ENCODE results near the gene PRRG3. TPM values are rescaled to one million over a fixed set of nuclear protein-coding genes. Genes with fewer than 3 reads are reported as not detected.

PRRG3 gene
- total RNA-seq, 5 donors from 2014 or later (not counting 1 experiment from before 2014, with no cell fraction given): not detected

DNA sequence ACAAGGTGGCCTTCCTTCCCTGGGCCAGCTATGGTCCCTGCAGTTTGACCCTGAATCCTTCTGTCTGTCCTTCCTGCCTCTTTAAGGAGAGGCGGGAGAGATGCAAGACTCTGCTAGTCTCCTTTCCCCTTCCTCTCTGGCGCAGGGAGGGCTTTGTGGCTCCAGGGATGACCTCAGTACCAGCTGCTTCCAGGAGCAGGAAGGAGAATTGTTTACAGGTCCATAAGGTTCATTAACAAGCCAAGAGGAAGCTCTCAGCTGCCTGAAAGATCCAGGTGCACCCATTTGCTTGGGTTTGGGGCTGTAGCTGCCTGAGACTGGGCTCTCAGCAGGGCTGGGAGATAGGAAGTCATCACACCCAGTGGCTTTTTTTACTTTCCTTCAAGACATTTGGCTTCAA, 16.5 kb downstream of the PRRG3 start:
- H3K36me3 Mint-ChIP-seq: no peaks in the 10 kb centered on the region
- Histone ChIP-seq H3K9me3 (no peaks in the 10 kb centered on the region), H3K27me3 (replicated peaks in 1 of 2; ENCODE audit: control insufficient read depth in 2 of 2, extremely low read depth in 1 of 2, insufficient read depth in 2 of 2, low read length in 1 of 2) (peaks cover 0 to 2% of the 10 kb centered on the region in 2 experiments), H3K27ac (ENCODE audit: low read length) (no peak overlapping the region), H3K4me3 (ENCODE audit: control insufficient read depth in 1 of 2, extremely low read depth in 1 of 2, low read length in 1 of 2) (no peak overlapping the region), H3K36me3 (ENCODE audit: control insufficient read depth in 2 of 2, extremely low read depth in 1 of 2, insufficient read depth in 1 of 2, low read length in 1 of 2) (no peaks in the 10 kb centered on the region), H3K4me1 (ENCODE audit: control insufficient read depth in 1 of 2, extremely low read depth in 1 of 2, insufficient read depth in 2 of 2, low read length in 2 of 2) (no peaks in the 10 kb centered on the region)
- CTCF ChIA-PET: no interaction called here
- H3K9me3 Mint-ChIP-seq: no peaks in the 10 kb centered on the region
- H3K27me3 Mint-ChIP-seq: peaks cover 0 to 26% of the 10 kb centered on the region in 2 donors
- H3K27ac Mint-ChIP-seq: no peak overlapping the region
- no peak overlapping the region for H3K4me3 Mint-ChIP-seq
- no CpG with 5 or more reads among the region's 2 CpGs for WGBS (ENCODE audit: insufficient coverage)
- H3K4me1 Mint-ChIP-seq: no peaks in the 10 kb centered on the region
- DNase-seq (no peak), ATAC-seq (replicated peaks in 1 of 4) (no peak)
- POLR2A ChIA-PET: no interaction called here

DNA sequence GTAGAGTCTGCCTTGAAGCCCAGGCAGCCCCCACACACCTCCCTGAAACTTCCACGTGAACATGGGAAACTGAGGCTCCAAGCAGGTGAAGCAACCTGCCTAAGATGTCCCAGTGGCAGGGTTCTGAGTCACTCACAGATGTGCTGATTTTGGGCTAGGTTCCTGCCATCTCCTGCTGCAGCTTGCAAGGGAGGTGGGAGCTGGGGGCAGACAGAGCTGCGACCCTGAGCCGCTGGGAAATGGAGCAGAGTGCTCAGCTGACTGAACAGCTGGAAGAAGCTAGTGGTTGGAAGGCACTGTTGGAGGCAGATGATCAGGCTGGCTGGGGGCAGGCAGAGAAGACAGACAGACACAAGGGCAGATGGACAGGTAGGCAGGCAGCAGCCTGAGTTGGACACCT, 17.0 kb downstream of the PRRG3 start:
- no peaks in the 10 kb centered on the region for H3K4me1 Mint-ChIP-seq
- DNase-seq (no peak), ATAC-seq (replicated peaks in 1 of 4) (no peak)
- ChIA-PET POLR2A (no interaction called here), CTCF (no interaction called here)
- H3K4me3 ChIP-seq (ENCODE audit: control insufficient read depth in 1 of 2, extremely low read depth in 1 of 2, low read length in 1 of 2): no peak overlapping the region
- H3K27ac Mint-ChIP-seq: no peak overlapping the region
- H3K36me3 ChIP-seq (ENCODE audit: control insufficient read depth in 2 of 2, extremely low read depth in 1 of 2, insufficient read depth in 1 of 2, low read length in 1 of 2): no peaks in the 10 kb centered on the region
- H3K36me3 Mint-ChIP-seq: no peaks in the 10 kb centered on the region
- H3K27me3 ChIP-seq (replicated peaks in 1 of 2; ENCODE audit: control insufficient read depth in 2 of 2, extremely low read depth in 1 of 2, insufficient read depth in 2 of 2, low read length in 1 of 2): peaks cover 0 to 2% of the 10 kb centered on the region in 2 experiments
- no peaks in the 10 kb centered on the region for H3K9me3 Mint-ChIP-seq
- WGBS (ENCODE audit: insufficient coverage): 77% methylated on average over 3 of the region's 3 CpGs
- peaks cover 0 to 26% of the 10 kb centered on the region in 2 donors for H3K27me3 Mint-ChIP-seq
- H3K9me3 ChIP-seq: no peaks in the 10 kb centered on the region
- H3K27ac ChIP-seq (ENCODE audit: low read length): no peak overlapping the region
- H3K4me3 Mint-ChIP-seq: no peak overlapping the region
- no peaks in the 10 kb centered on the region for H3K4me1 ChIP-seq (ENCODE audit: control insufficient read depth in 1 of 2, extremely low read depth in 1 of 2, insufficient read depth in 2 of 2, low read length in 2 of 2)

DNA sequence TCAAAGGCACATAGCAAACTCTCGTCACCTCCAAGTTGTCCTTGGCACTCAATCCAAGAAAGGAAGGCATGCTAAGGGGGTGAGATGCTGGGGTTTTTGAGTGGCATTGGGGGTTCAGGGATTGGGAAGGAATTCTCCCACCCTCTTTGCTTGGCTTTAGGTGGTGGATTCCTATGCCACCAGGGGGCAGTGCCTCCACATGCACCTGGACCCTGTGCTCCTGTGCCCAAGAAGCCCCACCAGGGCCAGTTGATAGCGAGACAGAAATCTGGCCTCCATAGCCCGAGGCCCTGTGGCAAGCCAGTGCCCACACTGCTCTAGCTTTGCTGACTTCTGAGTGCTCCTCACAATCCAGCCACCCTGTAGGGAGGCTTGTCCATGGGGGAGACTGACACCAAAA, 18.6 kb downstream of the PRRG3 start:
- no peaks in the 10 kb centered on the region for H3K9me3 ChIP-seq
- H3K9me3 Mint-ChIP-seq: no peaks in the 10 kb centered on the region
- ChIA-PET POLR2A (no interaction called here), CTCF (no interaction called here)
- peaks cover 0 to 25% of the 10 kb centered on the region in 2 donors for H3K27me3 Mint-ChIP-seq
- H3K36me3 ChIP-seq (ENCODE audit: control insufficient read depth in 2 of 2, extremely low read depth in 1 of 2, insufficient read depth in 1 of 2, low read length in 1 of 2): no peaks in the 10 kb centered on the region
- peak in 1 of 35 experiments; percentile 0 for DNase-seq
- no peaks in the 10 kb centered on the region for H3K36me3 Mint-ChIP-seq
- no peak overlapping the region for H3K27ac Mint-ChIP-seq
- no peaks in the 10 kb centered on the region for H3K4me1 Mint-ChIP-seq
- H3K4me3 ChIP-seq (ENCODE audit: control insufficient read depth in 1 of 2, extremely low read depth in 1 of 2, low read length in 1 of 2): no peak overlapping the region
- no CpG with 5 or more reads among the region's 3 CpGs for WGBS (ENCODE audit: insufficient coverage)
- no peaks in the 10 kb centered on the region for H3K4me1 ChIP-seq (ENCODE audit: control insufficient read depth in 1 of 2, extremely low read depth in 1 of 2, insufficient read depth in 2 of 2, low read length in 2 of 2)
- no peak for ATAC-seq (replicated peaks in 1 of 4)
- no peak overlapping the region for H3K27ac ChIP-seq (ENCODE audit: low read length)
- no peak overlapping the region for H3K4me3 Mint-ChIP-seq
- H3K27me3 ChIP-seq (replicated peaks in 1 of 2; ENCODE audit: control insufficient read depth in 2 of 2, extremely low read depth in 1 of 2, insufficient read depth in 2 of 2, low read length in 1 of 2): peaks cover 0 to 2% of the 10 kb centered on the region in 2 experiments

DNA sequence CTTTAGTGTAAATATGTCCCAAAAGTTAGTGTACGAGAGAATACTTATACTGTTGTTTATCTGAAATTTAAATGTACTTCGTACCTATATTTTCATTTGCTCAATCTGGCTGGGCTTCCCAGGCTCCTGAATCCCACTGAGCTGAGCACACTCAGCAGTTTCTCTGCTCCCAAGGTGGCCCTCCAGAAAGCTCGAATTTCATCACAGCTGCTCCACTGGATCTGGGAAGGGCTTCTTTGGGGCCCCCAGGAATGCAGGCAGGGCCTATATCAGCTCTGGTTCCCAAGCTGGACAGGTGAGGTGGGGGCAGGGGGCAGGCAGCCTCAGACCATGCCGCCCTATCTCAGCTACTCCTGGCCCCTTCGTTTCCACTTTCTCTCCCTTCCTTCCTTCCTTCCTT, 19.1 kb downstream of the PRRG3 start:
- ATAC-seq (replicated peaks in 1 of 4): no peak
- H3K36me3 ChIP-seq (ENCODE audit: control insufficient read depth in 2 of 2, extremely low read depth in 1 of 2, insufficient read depth in 1 of 2, low read length in 1 of 2): no peaks in the 10 kb centered on the region
- ChIA-PET POLR2A (no interaction called here), CTCF (no interaction called here)
- no peak for DNase-seq
- Mint-ChIP-seq H3K4me1 (no peaks in the 10 kb centered on the region), H3K9me3 (no peaks in the 10 kb centered on the region), H3K27me3 (peaks cover 0 to 25% of the 10 kb centered on the region in 2 donors), H3K27ac (no peak overlapping the region), H3K36me3 (no peaks in the 10 kb centered on the region), H3K4me3 (no peak overlapping the region)
- WGBS (ENCODE audit: insufficient coverage): no CpG with 5 or more reads among the region's 5 CpGs
- no peaks in the 10 kb centered on the region for H3K9me3 ChIP-seq
- H3K27me3 ChIP-seq (replicated peaks in 1 of 2; ENCODE audit: control insufficient read depth in 2 of 2, extremely low read depth in 1 of 2, insufficient read depth in 2 of 2, low read length in 1 of 2): peaks cover 0 to 2% of the 10 kb centered on the region in 2 experiments
- no peak overlapping the region for H3K4me3 ChIP-seq (ENCODE audit: control insufficient read depth in 1 of 2, extremely low read depth in 1 of 2, low read length in 1 of 2)
- no peak overlapping the region for H3K27ac ChIP-seq (ENCODE audit: low read length)
- H3K4me1 ChIP-seq (ENCODE audit: control insufficient read depth in 1 of 2, extremely low read depth in 1 of 2, insufficient read depth in 2 of 2, low read length in 2 of 2): no peaks in the 10 kb centered on the region

DNA sequence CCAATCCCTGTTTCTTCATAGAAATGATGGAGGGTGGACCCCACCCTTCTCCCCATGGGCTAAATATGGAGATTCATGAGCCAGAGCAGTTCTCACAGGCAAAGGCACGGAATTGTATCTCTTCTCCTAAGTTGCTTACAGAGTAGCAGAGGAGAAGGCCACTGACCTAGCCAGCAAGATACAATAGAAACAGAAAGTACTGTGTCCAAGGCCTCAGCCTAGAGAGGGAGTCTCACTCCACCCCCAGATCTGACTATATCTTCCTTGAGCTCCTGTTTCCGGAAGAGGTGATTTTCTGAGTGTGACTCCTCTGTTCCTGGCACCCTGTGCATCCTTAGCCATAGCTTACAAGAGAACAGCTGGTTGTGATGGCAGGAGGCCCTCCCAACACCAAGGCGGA, 20.5 kb downstream of the PRRG3 start, which contains the start of gene FATE1:
TSS of gene FATE1 (plus strand) at position 284 of the 400 bp plus-strand sequence. CDS start at position 369, 85 bp downstream.
- H3K9me3 Mint-ChIP-seq: no peaks in the 10 kb centered on the region
- no peaks in the 10 kb centered on the region for H3K36me3 Mint-ChIP-seq
- H3K4me1 Mint-ChIP-seq: no peaks in the 10 kb centered on the region
- WGBS (ENCODE audit: insufficient coverage): no CpG with 5 or more reads among the region's 3 CpGs
- CTCF ChIA-PET: no interaction called here
- peaks cover 0 to 25% of the 10 kb centered on the region in 2 donors for H3K27me3 Mint-ChIP-seq
- Histone ChIP-seq H3K9me3 (no peaks in the 10 kb centered on the region), H3K4me1 (ENCODE audit: control insufficient read depth in 1 of 2, extremely low read depth in 1 of 2, insufficient read depth in 2 of 2, low read length in 2 of 2) (no peaks in the 10 kb centered on the region), H3K36me3 (ENCODE audit: control insufficient read depth in 2 of 2, extremely low read depth in 1 of 2, insufficient read depth in 1 of 2, low read length in 1 of 2) (no peaks in the 10 kb centered on the region), H3K27ac (ENCODE audit: low read length) (no peak within 1 kb of the TSS), H3K4me3 (ENCODE audit: control insufficient read depth in 1 of 2, extremely low read depth in 1 of 2, low read length in 1 of 2) (no peak within 1 kb of the TSS), H3K27me3 (replicated peaks in 1 of 2; ENCODE audit: control insufficient read depth in 2 of 2, extremely low read depth in 1 of 2, insufficient read depth in 2 of 2, low read length in 1 of 2) (peaks cover 0 to 2% of the 10 kb centered on the region in 2 experiments)
- no peak within 1 kb of the TSS for H3K27ac Mint-ChIP-seq
- no peak for DNase-seq
- no peak for ATAC-seq (replicated peaks in 1 of 4)
- POLR2A ChIA-PET: no interaction called here
- H3K4me3 Mint-ChIP-seq: no peak within 1 kb of the TSS

DNA sequence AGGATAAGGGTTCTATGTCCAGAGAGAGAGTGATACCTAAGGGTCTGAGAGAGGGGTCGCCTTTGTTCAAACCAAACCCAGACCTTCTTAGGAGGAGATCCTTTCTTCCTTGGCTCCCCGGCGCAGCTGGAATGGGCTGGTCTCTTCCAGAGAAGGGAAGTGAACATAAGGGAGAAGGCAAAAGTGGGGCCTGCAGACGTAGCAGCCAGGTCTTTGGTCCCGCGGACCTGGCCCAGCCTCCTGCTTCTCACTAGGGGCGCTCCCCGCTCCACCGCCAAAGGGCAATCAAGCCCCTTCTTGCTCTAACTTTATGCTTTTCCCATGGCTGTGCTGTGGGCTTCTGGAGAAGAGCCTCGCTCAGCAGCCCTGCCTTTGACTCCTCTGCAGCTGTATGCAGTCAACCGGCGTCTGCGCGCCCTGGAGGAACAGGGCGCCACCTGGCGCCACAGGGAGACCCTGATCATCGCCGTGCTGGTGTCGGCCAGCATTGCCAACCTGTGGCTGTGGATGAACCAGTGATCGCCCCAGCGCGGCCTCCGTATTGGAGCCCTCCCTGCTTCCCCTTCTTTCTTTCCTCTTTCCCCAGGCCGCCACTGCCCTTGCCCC, 27.1 kb downstream of the PRRG3 start:
- Histone ChIP-seq H3K4me1 (ENCODE audit: control insufficient read depth in 1 of 2, extremely low read depth in 1 of 2, insufficient read depth in 2 of 2, low read length in 2 of 2) (no peaks in the 10 kb centered on the region), H3K4me3 (ENCODE audit: control insufficient read depth in 1 of 2, extremely low read depth in 1 of 2, low read length in 1 of 2) (no peak overlapping the region), H3K36me3 (ENCODE audit: control insufficient read depth in 2 of 2, extremely low read depth in 1 of 2, insufficient read depth in 1 of 2, low read length in 1 of 2) (no peaks in the 10 kb centered on the region), H3K9me3 (no peaks in the 10 kb centered on the region), H3K27me3 (replicated peaks in 1 of 2; ENCODE audit: control insufficient read depth in 2 of 2, extremely low read depth in 1 of 2, insufficient read depth in 2 of 2, low read length in 1 of 2) (no peaks in the 10 kb centered on the region), H3K27ac (ENCODE audit: low read length) (no peak overlapping the region)
- peaks cover 0 to 14% of the 10 kb centered on the region in 2 donors for H3K27me3 Mint-ChIP-seq
- H3K36me3 Mint-ChIP-seq: no peaks in the 10 kb centered on the region
- DNase-seq (peak in 1 of 35 experiments; percentile 1), ATAC-seq (replicated peaks in 1 of 4) (no peak)
- no peaks in the 10 kb centered on the region for H3K9me3 Mint-ChIP-seq
- H3K4me1 Mint-ChIP-seq: no peaks in the 10 kb centered on the region
- POLR2A ChIA-PET: no interaction called here
- H3K27ac Mint-ChIP-seq: no peak overlapping the region
- no peak overlapping the region for H3K4me3 Mint-ChIP-seq
- 89% methylated on average over 10 of the region's 24 CpGs for WGBS (ENCODE audit: insufficient coverage)
- CTCF ChIA-PET: no interaction called here
